Vagina (tissue), 2 donors: ENCODE results near the gene AMIGO3.

Source experiments
- POLR2A ChIP-seq, 2 donors: fragments of 450-650 bp; IDR thresholded peaks; one replicate each; pipeline ENCODE4 v1.6.1; 2017; ENCODE audit warnings: antibody characterized with exemption in 2 of 2, mild to moderate bottlenecking in 2 of 2, moderate library complexity in 2 of 2
- TF ChIP-seq, protein P1 (sequence below), 3 experiments: fragments of 450-650 bp in 2 of 3; fragments of 200-600 bp in 1 of 3; sonication (generic) in 1 of 3; IDR thresholded peaks; one replicate each; pipeline ENCODE4 v1.5.1; 2017 to 2019; ENCODE audit warnings: antibody characterized with exemption in 3 of 3, mild to moderate bottlenecking in 2 of 3, moderate library complexity in 2 of 3

DNA sequence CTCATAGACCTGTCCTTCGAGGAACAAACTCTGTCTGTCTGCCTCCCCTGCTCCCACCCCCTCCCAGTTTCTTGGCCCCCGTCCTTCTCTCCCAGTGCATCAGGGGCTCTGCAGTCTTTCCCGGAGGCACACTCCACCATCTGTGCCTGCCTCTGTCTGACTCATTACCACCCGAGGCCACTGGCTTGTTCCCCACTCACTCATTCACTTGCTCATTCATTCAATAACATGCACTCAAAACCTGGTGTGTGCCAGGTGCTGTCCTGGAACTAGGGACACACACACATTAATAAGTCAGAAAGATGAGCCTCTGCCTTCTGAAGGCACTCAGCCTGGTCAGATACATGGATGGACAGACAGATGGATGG, 12.4 kb downstream of the AMIGO3 start:
- TF ChIP-seq, protein P1, sequence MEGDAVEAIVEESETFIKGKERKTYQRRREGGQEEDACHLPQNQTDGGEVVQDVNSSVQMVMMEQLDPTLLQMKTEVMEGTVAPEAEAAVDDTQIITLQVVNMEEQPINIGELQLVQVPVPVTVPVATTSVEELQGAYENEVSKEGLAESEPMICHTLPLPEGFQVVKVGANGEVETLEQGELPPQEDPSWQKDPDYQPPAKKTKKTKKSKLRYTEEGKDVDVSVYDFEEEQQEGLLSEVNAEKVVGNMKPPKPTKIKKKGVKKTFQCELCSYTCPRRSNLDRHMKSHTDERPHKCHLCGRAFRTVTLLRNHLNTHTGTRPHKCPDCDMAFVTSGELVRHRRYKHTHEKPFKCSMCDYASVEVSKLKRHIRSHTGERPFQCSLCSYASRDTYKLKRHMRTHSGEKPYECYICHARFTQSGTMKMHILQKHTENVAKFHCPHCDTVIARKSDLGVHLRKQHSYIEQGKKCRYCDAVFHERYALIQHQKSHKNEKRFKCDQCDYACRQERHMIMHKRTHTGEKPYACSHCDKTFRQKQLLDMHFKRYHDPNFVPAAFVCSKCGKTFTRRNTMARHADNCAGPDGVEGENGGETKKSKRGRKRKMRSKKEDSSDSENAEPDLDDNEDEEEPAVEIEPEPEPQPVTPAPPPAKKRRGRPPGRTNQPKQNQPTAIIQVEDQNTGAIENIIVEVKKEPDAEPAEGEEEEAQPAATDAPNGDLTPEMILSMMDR (IDR thresholded peaks at IDR 0.05) = no peak
- TF ChIP-seq POLR2A (IDR thresholded peaks at IDR 0.05) = no peak
